ENCODE results near the gene AGPS.

DNA sequence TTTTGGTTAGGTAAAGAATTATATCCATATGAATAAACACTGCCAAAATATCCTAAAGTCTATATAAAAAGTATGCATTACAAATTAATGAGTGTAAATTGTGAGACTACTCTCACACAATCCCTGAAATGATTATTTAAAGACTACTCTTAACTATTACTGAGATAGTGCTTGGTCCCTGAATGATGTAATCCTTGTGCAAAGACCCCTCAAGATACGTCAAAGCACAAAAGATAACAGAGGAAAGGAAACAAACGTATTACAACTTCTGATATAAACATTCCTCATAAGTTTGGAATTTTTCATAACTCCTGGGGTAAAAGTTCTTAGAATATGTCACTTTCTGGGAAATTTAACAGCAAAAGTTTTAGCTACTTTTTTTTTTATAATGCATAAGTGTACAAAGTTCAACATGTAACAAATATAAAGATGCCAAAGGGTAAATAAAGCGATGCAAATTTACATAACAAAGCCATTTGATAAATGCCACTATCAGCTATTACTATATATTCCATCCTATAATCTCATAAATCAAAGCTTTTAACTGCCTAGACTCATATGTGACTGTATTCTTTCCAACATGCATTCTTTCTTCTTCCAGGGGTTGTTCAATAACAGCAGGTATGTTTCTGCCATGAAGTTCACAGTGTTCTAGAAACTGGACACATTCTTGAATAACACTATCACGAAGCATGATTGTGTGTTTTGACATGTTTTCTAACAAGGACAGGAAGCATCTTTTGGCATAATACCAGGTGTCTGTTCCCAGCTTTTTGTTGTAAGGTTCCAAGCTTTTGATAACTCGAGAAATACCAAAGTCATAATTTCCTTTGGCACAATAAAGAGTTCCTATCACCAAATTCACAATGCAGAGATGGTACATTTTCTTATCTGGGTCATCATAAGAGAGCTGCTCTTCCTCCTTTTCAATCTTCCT, 158.0 kb downstream of the AGPS start:
- no peak for TF ChIP-seq JUNB (IDR thresholded peaks at IDR 0.05)
- no peak for TF ChIP-seq POLR2A (IDR thresholded peaks at IDR 0.05; ENCODE audit: low read length)
- no peak for TF ChIP-seq MAZ (IDR thresholded peaks at IDR 0.05; ENCODE audit: borderline replicate concordance, low read depth, low read length)
- TF ChIP-seq, protein P1, sequence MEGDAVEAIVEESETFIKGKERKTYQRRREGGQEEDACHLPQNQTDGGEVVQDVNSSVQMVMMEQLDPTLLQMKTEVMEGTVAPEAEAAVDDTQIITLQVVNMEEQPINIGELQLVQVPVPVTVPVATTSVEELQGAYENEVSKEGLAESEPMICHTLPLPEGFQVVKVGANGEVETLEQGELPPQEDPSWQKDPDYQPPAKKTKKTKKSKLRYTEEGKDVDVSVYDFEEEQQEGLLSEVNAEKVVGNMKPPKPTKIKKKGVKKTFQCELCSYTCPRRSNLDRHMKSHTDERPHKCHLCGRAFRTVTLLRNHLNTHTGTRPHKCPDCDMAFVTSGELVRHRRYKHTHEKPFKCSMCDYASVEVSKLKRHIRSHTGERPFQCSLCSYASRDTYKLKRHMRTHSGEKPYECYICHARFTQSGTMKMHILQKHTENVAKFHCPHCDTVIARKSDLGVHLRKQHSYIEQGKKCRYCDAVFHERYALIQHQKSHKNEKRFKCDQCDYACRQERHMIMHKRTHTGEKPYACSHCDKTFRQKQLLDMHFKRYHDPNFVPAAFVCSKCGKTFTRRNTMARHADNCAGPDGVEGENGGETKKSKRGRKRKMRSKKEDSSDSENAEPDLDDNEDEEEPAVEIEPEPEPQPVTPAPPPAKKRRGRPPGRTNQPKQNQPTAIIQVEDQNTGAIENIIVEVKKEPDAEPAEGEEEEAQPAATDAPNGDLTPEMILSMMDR (IDR thresholded peaks at IDR 0.05), result no peak
- TF ChIP-seq, protein P2, sequence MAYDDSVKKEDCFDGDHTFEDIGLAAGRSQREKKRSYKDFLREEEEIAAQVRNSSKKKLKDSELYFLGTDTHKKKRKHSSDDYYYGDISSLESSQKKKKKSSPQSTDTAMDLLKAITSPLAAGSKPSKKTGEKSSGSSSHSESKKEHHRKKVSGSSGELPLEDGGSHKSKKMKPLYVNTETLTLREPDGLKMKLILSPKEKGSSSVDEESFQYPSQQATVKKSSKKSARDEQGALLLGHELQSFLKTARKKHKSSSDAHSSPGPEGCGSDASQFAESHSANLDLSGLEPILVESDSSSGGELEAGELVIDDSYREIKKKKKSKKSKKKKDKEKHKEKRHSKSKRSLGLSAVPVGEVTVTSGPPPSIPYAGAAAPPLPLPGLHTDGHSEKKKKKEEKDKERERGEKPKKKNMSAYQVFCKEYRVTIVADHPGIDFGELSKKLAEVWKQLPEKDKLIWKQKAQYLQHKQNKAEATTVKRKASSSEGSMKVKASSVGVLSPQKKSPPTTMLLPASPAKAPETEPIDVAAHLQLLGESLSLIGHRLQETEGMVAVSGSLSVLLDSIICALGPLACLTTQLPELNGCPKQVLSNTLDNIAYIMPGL (CRISPR knock-in tag; IDR thresholded peaks at IDR 0.05; ENCODE audit: borderline replicate concordance), result no peak
